Activated T-helper 1 cell treated with Interleukin-2 at 50 U/mL for 16 hours (primary cell): ENCODE results near the gene DLGAP1.

Experiments
- DNase-seq: peaks from one replicate; pipeline ENCODE4 v3.0.0-alpha.2; 2020; ENCODE audit warnings: low read depth

Gene DLGAP1

GRCh38 chr18:3931013-3931315 lies 524.1 kb downstream of the DLGAP1 start:
- no peak for DNase-seq

GRCh38 chr18:3930126-3931012 lies 524.7 kb downstream of the DLGAP1 start:
- DNase-seq: no peak

- DNase-seq: no peak
Measured at GRCh38 chr18:3924455-3924854, 530.7 kb downstream of the DLGAP1 start.

GRCh38 chr18:3923750-3924149 lies 531.4 kb downstream of the DLGAP1 start:
- DNase-seq: no peak

GRCh38 chr18:3921826-3922225 lies 533.3 kb downstream of the DLGAP1 start:
- no peak for DNase-seq

GRCh38 chr18:3920832-3921231 lies 534.3 kb downstream of the DLGAP1 start:
- no peak for DNase-seq

- no peak for DNase-seq
Measured at GRCh38 chr18:3919396-3920061, 535.6 kb downstream of the DLGAP1 start.

GRCh38 chr18:3916082-3916481 lies 539.0 kb downstream of the DLGAP1 start:
- no peak for DNase-seq

- DNase-seq: no peak
Measured at GRCh38 chr18:3914833-3915610, 540.1 kb downstream of the DLGAP1 start.

GRCh38 chr18:3914109-3914508 lies 541.0 kb downstream of the DLGAP1 start:
- no peak for DNase-seq

- no peak for DNase-seq
Measured at GRCh38 chr18:3912705-3913104, 542.4 kb downstream of the DLGAP1 start.

- DNase-seq: no peak
Measured at GRCh38 chr18:3911413-3911812, 543.7 kb downstream of the DLGAP1 start.

GRCh38 chr18:3910512-3910911 lies 544.6 kb downstream of the DLGAP1 start:
- no peak for DNase-seq

GRCh38 chr18:3907955-3908354 lies 547.2 kb downstream of the DLGAP1 start:
- DNase-seq: no peak

- no peak for DNase-seq
Measured at GRCh38 chr18:3906116-3906750, 548.9 kb downstream of the DLGAP1 start.

GRCh38 chr18:3903337-3903736 lies 551.8 kb downstream of the DLGAP1 start:
- no peak for DNase-seq

- DNase-seq: no peak
Measured at GRCh38 chr18:3902676-3903075, 552.4 kb downstream of the DLGAP1 start.

- no peak for DNase-seq
Measured at GRCh38 chr18:3901811-3902210, 553.3 kb downstream of the DLGAP1 start.

GRCh38 chr18:3901042-3901441 lies 554.1 kb downstream of the DLGAP1 start:
- DNase-seq: no peak

- DNase-seq: no peak
Measured at GRCh38 chr18:3900327-3900726, 554.8 kb downstream of the DLGAP1 start.

- no peak for DNase-seq
Measured at GRCh38 chr18:3898861-3899613, 556.1 kb downstream of the DLGAP1 start.

GRCh38 chr18:3892152-3892551 lies 563.0 kb downstream of the DLGAP1 start:
- DNase-seq: no peak
